Measurements from ENCODE around the gene TRPM3.

Gene TRPM3

GRCh38 chr9:70532716-70533115 lies 588.7 kb downstream of the TRPM3 start:
- Mint-ChIP-seq H3K27me3 (ENCODE audit: low read depth) (no peaks in the 10 kb centered on the region), H3K4me1 (ENCODE audit: low read depth) (peaks cover 7% of the 10 kb centered on the region), H3K27ac (no peak overlapping the region), H3K36me3 (ENCODE audit: low read depth) (no peaks in the 10 kb centered on the region), H3K4me3 (no peak overlapping the region), H3K9me3 (peaks cover 5% of the 10 kb centered on the region)

GRCh38 chr9:70531311-70531710 lies 590.1 kb downstream of the TRPM3 start:
- H3K4me1 Mint-ChIP-seq (ENCODE audit: low read depth), result peaks cover 7% of the 10 kb centered on the region
- H3K36me3 Mint-ChIP-seq (ENCODE audit: low read depth), result no peaks in the 10 kb centered on the region
- H3K27me3 Mint-ChIP-seq (ENCODE audit: low read depth), result no peaks in the 10 kb centered on the region
- H3K27ac Mint-ChIP-seq, result no peak overlapping the region
- peaks cover 2% of the 10 kb centered on the region for H3K9me3 Mint-ChIP-seq
- H3K4me3 Mint-ChIP-seq, result no peak overlapping the region

- H3K27ac Mint-ChIP-seq, result no peak overlapping the region
- H3K4me3 Mint-ChIP-seq, result no peak overlapping the region
- H3K4me1 Mint-ChIP-seq (ENCODE audit: low read depth), result peaks cover 7% of the 10 kb centered on the region
Observed at GRCh38 chr9:70530716-70531115, 590.7 kb downstream of the TRPM3 start.

DNA sequence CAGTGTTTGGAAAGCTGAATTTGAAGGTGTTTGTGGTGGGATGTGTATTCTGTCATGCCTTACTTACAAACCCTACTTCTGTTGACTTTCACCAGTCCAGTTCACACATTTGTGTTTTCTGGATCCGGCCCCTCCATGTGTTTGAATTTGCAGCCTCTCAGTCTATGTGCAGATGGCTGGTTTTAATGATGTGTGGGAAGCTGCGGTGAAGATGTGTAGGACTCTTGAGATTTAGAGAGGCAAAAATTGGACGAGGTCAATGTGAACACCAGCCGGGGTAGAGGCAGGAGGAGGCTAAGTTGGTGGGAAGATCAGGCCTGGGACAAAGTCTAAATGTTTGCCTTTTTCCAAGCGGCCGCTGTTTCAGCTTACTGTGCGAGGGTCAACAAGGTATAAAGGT lies 591.6 kb downstream of the TRPM3 start:
- H3K27ac Mint-ChIP-seq, result no peak overlapping the region
- H3K27me3 Mint-ChIP-seq (ENCODE audit: low read depth), result no peaks in the 10 kb centered on the region
- H3K4me3 Mint-ChIP-seq, result no peak overlapping the region
- H3K9me3 Mint-ChIP-seq, result peaks cover 8% of the 10 kb centered on the region
- H3K4me1 Mint-ChIP-seq (ENCODE audit: low read depth), result peaks cover 8% of the 10 kb centered on the region
- H3K36me3 Mint-ChIP-seq (ENCODE audit: low read depth), result peaks cover 5% of the 10 kb centered on the region

More at GRCh38 chr9:70530716-70531115, 590.7 kb downstream of the TRPM3 start:
- Mint-ChIP-seq H3K9me3 (no peaks in the 10 kb centered on the region), H3K36me3 (ENCODE audit: low read depth) (no peaks in the 10 kb centered on the region), H3K27me3 (ENCODE audit: low read depth) (no peaks in the 10 kb centered on the region)

DNA sequence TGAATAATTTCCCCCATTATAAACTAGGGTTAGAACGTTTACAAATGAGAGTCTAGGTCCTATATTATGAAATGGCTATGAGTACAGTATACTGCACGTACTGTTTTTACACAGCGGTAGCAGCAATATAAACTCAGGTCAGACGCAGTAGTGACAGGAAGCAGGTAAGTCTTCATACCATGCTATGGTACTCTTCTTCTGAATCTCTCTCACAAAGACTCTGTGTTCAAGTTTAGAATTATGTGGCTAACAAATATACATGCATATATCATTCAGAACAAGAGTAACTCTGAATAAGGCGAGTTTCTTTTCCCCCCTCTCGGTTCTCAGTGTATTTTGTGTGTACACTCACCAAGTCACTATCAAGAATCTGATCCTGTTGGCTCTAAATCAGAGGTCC lies 592.0 kb downstream of the TRPM3 start:
- no peak overlapping the region for H3K27ac Mint-ChIP-seq
- peaks cover 13% of the 10 kb centered on the region for H3K9me3 Mint-ChIP-seq
- H3K4me1 Mint-ChIP-seq (ENCODE audit: low read depth), result peaks cover 8% of the 10 kb centered on the region
- H3K4me3 Mint-ChIP-seq, result no peak overlapping the region
- H3K27me3 Mint-ChIP-seq (ENCODE audit: low read depth), result no peaks in the 10 kb centered on the region
- H3K36me3 Mint-ChIP-seq (ENCODE audit: low read depth), result peaks cover 5% of the 10 kb centered on the region

DNA sequence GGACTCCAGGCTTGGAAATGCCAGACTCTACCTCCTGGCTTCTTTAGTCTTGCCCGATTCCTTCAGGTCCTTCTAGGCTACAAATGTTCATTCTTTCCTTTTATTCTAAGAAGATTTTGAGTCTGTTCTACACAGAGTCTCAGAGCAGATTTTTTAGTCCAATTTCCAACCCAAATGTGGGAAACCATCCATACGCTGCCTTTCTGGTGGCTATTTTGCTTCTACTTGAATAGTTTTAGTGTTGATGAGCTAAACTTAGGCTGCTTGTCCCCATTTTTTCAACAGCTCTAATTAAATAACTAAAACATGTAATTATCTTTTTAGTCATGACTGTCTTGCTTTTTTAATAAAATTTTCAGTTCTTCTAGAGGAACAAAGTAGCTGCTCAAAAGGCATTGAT lies 594.5 kb downstream of the TRPM3 start:
- Mint-ChIP-seq H3K27ac (no peak overlapping the region), H3K4me3 (no peak overlapping the region), H3K27me3 (ENCODE audit: low read depth) (no peaks in the 10 kb centered on the region), H3K4me1 (ENCODE audit: low read depth) (peaks cover 5% of the 10 kb centered on the region), H3K36me3 (ENCODE audit: low read depth) (peaks cover 8% of the 10 kb centered on the region), H3K9me3 (peaks cover 21% of the 10 kb centered on the region)

- H3K4me3 Mint-ChIP-seq, result no peak overlapping the region
- H3K36me3 Mint-ChIP-seq (ENCODE audit: low read depth), result peaks cover 8% of the 10 kb centered on the region
- H3K9me3 Mint-ChIP-seq, result peaks cover 21% of the 10 kb centered on the region
- H3K4me1 Mint-ChIP-seq (ENCODE audit: low read depth), result peaks cover 9% of the 10 kb centered on the region
- no peak overlapping the region for H3K27ac Mint-ChIP-seq
- H3K27me3 Mint-ChIP-seq (ENCODE audit: low read depth), result no peaks in the 10 kb centered on the region
Observed at GRCh38 chr9:70525519-70525918, 595.9 kb downstream of the TRPM3 start.

DNA sequence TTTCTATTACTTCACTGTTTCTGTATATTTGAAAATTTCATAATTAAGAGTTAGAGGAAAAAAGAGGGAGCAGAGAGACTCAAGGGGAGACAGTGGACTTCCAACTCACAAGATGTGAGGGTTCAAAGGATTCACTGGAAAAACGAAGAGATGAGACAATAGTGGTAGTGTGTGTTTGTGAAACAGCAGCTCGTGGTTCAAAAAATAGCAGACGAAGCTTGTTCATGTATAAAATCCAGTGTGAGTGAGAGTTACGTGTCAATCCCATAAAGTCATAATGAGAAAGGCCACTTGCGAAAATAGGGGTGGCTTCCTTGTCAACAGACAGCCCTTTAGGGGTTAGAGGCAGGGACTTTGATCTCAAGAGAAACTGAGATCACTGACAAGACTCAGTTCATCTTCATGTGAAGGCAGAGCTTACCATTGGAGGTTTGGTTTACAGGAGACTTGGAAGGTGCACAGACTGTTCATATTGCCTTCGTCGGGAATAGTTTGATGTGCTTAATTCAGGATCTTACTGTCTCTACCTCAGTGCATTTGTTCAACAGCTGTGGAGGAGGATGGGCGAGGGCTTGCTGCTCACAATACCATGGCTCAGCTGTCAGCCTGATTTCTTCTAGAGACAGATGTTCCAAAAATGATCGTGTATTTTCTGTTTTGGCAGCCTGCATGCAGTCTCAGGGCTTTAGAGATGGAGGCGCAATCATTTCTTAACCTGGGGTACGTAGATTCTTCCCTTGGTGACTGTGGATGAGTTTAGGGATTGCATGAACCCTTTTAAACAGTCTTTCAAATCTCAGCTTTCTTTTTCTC lies 601.3 kb downstream of the TRPM3 start:
- peak overlapping the region; percentile 65 for H3K27ac Mint-ChIP-seq
- H3K4me3 Mint-ChIP-seq, result peak overlapping the region; percentile 23
- peaks cover 20% of the 10 kb centered on the region for H3K4me1 Mint-ChIP-seq (ENCODE audit: low read depth)
- peaks cover 7% of the 10 kb centered on the region for H3K36me3 Mint-ChIP-seq (ENCODE audit: low read depth)
- H3K27me3 Mint-ChIP-seq (ENCODE audit: low read depth), result no peaks in the 10 kb centered on the region
- peaks cover 16% of the 10 kb centered on the region for H3K9me3 Mint-ChIP-seq

DNA sequence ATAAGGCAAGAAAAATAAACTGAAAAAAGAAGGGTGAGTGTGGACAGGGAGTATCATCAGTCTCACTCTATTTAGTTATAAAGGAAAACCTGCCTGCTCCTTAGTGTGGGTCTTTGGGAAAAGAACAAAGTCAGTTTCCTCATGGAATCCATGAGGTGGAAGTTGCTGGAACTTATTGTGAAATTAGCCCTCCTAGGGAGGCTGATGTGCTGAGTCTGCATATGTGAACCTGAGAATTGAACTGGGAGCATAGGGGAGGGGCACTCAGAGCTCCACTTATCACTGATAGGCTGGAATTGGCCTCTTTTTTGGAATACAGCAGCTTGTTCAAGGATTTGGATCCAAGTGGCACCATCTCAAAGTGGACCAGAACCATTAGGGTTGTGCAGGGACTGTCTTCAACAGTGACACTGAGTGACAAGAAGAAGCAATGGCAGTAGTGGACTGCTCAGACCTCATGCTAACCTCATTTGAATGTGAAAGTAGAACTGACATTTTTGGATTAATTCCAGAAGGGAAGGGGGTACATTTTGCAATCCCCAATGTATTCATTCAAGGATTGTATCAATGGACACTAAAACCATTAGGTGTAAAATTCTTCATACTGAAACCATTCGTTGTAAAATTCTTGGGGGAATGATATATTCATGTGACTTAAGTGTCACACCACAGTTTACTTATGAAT lies 603.4 kb downstream of the TRPM3 start:
- Mint-ChIP-seq H3K4me1 (ENCODE audit: low read depth) (peaks cover 20% of the 10 kb centered on the region), H3K36me3 (ENCODE audit: low read depth) (peaks cover 2% of the 10 kb centered on the region), H3K9me3 (no peaks in the 10 kb centered on the region), H3K27ac (no peak overlapping the region), H3K27me3 (ENCODE audit: low read depth) (no peaks in the 10 kb centered on the region), H3K4me3 (no peak overlapping the region)

DNA sequence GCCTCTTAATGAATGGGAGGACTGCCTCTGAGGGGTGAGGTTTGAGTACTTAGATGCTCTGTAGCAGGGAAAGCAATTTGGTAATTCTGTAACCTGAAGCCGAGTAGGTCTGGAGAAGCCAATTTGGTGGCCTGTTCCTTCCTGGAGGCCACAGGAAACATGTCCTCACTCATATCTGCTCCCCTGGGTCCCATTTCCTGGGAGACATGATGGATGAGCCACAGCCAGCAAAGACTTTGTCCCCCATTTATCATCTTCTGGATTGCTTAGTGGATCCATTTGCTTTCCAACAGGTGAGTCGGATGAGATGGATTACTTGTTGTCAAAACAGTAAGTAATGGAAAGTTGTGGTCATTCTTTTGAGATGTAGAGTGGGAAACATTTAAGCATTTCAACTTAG lies 607.1 kb downstream of the TRPM3 start:
- H3K27ac Mint-ChIP-seq, result no peak overlapping the region
- no peak overlapping the region for H3K4me3 Mint-ChIP-seq
- no peaks in the 10 kb centered on the region for H3K27me3 Mint-ChIP-seq (ENCODE audit: low read depth)
- peaks cover 2% of the 10 kb centered on the region for H3K36me3 Mint-ChIP-seq (ENCODE audit: low read depth)
- H3K4me1 Mint-ChIP-seq (ENCODE audit: low read depth), result peaks cover 2% of the 10 kb centered on the region
- no peaks in the 10 kb centered on the region for H3K9me3 Mint-ChIP-seq

- Mint-ChIP-seq H3K4me3 (no peak overlapping the region), H3K9me3 (no peaks in the 10 kb centered on the region), H3K27ac (no peak overlapping the region), H3K27me3 (ENCODE audit: low read depth) (no peaks in the 10 kb centered on the region), H3K4me1 (ENCODE audit: low read depth) (no peaks in the 10 kb centered on the region), H3K36me3 (ENCODE audit: low read depth) (peaks cover 2% of the 10 kb centered on the region)
Observed at GRCh38 chr9:70511858-70512257, 609.6 kb downstream of the TRPM3 start.

GRCh38 chr9:70510157-70510770 lies 611.2 kb downstream of the TRPM3 start:
- H3K27ac Mint-ChIP-seq, result no peak overlapping the region
- H3K9me3 Mint-ChIP-seq, result no peaks in the 10 kb centered on the region
- H3K4me3 Mint-ChIP-seq, result no peak overlapping the region
- no peaks in the 10 kb centered on the region for H3K36me3 Mint-ChIP-seq (ENCODE audit: low read depth)
- no peaks in the 10 kb centered on the region for H3K27me3 Mint-ChIP-seq (ENCODE audit: low read depth)
- no peaks in the 10 kb centered on the region for H3K4me1 Mint-ChIP-seq (ENCODE audit: low read depth)

DNA sequence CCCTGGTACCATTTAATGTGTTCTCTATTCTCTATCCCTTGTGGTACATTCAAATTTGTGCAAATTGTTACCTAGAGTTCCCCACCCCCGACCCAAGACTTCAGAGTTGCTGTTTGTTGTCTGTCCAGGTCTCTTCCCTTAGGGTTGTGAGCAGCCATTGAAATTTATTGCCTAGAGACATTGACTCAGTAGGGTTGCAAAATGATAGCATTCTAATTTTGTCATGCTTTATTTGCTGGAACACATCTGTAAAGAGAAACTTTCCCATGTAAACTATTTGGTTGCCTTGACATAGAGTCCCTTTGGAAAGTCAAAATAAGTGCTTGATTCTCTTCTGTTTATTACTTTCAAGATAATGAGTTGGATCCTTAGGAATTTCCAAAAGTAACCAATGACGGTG lies 615.3 kb downstream of the TRPM3 start:
- H3K4me1 Mint-ChIP-seq (ENCODE audit: low read depth), result no peaks in the 10 kb centered on the region
- H3K27me3 Mint-ChIP-seq (ENCODE audit: low read depth), result no peaks in the 10 kb centered on the region
- H3K27ac Mint-ChIP-seq, result no peak overlapping the region
- H3K36me3 Mint-ChIP-seq (ENCODE audit: low read depth), result no peaks in the 10 kb centered on the region
- H3K4me3 Mint-ChIP-seq, result no peak overlapping the region
- no peaks in the 10 kb centered on the region for H3K9me3 Mint-ChIP-seq

DNA sequence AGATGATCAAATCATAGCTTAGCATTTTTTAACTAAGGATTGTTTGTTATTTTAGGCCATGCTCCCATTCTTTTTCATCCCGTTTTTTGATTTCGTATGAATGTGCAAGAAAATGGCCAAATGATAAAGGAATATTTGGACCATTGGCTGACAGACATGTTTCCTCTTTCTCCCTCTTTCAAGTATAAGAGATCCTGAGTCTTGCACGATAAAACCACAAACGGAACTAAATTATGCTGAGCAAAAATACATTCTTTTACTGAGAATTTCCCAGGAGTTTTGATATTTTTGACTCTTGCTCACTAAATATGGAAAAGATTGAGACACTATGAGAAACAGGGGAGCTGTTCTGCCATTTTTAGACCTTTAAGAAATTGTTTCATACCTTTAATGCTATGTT lies 616.6 kb downstream of the TRPM3 start:
- Mint-ChIP-seq H3K27me3 (ENCODE audit: low read depth) (no peaks in the 10 kb centered on the region), H3K9me3 (no peaks in the 10 kb centered on the region), H3K27ac (no peak overlapping the region), H3K4me3 (no peak overlapping the region), H3K4me1 (ENCODE audit: low read depth) (no peaks in the 10 kb centered on the region), H3K36me3 (ENCODE audit: low read depth) (no peaks in the 10 kb centered on the region)

DNA sequence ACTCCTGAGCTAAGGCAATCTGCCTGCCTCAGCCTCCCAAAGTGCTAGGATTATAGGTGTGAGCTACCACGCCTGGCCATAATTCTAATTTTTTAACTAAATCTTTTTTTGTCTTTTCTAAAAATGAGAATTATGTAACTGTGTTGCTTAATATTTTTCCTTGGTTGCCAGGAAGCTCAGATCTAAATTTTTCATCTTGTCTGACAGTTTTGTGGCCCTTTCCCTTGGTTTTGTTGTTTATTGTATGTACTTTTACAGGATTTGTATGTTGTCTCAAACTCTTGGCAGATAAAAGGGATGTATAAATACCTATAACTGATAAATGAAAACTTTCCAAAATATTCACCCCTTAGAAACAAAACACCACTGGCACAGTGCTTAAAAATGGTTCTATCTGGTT lies 618.7 kb downstream of the TRPM3 start:
- Mint-ChIP-seq H3K4me3 (no peak overlapping the region), H3K9me3 (no peaks in the 10 kb centered on the region), H3K4me1 (ENCODE audit: low read depth) (peaks cover under 1% of the 10 kb centered on the region), H3K27me3 (ENCODE audit: low read depth) (no peaks in the 10 kb centered on the region), H3K27ac (no peak overlapping the region), H3K36me3 (ENCODE audit: low read depth) (no peaks in the 10 kb centered on the region)

All from T-helper 1 cell treated with Interleukin-12 subunit alpha and Interleukin-12 subunit beta and Interleukin-4 antibody, amounts not matched to agents 30 μg/mL and 1 μg/mL, for 36 hours (primary cell).